A673 (cell line): ENCODE data around the gene ABCA13.

Source experiments
- EZH2 ChIP-seq: fragments of 200-600 bp; sonication (generic); IDR thresholded peaks from 2 replicates; pipeline ENCODE4 v1.6.1; 2017; ENCODE audit warnings: borderline replicate concordance, low read depth, mild to moderate bottlenecking, mixed read lengths, antibody characterized with exemption, low read length; ENCODE audit not compliant: poor library complexity, severe bottlenecking
- TF ChIP-seq, protein P1 (sequence below): fragments of 300-800, 200-600 bp; sonication (generic); conservative IDR thresholded peaks from 2 replicates; pipeline ENCODE4 v1.5.1; 2017; ENCODE audit warnings: low read depth, mild to moderate bottlenecking, antibody characterized with exemption, low read length, moderate library complexity, mixed read lengths

GRCh38 chr7:48161407-48162125 lies 9.7 kb upstream of the ABCA13 start:
- TF ChIP-seq, protein P1, sequence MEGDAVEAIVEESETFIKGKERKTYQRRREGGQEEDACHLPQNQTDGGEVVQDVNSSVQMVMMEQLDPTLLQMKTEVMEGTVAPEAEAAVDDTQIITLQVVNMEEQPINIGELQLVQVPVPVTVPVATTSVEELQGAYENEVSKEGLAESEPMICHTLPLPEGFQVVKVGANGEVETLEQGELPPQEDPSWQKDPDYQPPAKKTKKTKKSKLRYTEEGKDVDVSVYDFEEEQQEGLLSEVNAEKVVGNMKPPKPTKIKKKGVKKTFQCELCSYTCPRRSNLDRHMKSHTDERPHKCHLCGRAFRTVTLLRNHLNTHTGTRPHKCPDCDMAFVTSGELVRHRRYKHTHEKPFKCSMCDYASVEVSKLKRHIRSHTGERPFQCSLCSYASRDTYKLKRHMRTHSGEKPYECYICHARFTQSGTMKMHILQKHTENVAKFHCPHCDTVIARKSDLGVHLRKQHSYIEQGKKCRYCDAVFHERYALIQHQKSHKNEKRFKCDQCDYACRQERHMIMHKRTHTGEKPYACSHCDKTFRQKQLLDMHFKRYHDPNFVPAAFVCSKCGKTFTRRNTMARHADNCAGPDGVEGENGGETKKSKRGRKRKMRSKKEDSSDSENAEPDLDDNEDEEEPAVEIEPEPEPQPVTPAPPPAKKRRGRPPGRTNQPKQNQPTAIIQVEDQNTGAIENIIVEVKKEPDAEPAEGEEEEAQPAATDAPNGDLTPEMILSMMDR = no peak
- TF ChIP-seq EZH2 = no peak
